ENCODE data around the gene EML2. TPM values are rescaled to one million over a fixed set of nuclear protein-coding genes. Genes with fewer than 3 reads are reported as not detected.
"Not testable (repeated sequence)": the region's sequence is repeated elsewhere in the genome, so short reads cannot be mapped to it uniquely, and the experiment has no call there.

EML2 gene
- total RNA-seq, 2 experiments from 2014 or later: 121 to 134 TPM

DNA sequence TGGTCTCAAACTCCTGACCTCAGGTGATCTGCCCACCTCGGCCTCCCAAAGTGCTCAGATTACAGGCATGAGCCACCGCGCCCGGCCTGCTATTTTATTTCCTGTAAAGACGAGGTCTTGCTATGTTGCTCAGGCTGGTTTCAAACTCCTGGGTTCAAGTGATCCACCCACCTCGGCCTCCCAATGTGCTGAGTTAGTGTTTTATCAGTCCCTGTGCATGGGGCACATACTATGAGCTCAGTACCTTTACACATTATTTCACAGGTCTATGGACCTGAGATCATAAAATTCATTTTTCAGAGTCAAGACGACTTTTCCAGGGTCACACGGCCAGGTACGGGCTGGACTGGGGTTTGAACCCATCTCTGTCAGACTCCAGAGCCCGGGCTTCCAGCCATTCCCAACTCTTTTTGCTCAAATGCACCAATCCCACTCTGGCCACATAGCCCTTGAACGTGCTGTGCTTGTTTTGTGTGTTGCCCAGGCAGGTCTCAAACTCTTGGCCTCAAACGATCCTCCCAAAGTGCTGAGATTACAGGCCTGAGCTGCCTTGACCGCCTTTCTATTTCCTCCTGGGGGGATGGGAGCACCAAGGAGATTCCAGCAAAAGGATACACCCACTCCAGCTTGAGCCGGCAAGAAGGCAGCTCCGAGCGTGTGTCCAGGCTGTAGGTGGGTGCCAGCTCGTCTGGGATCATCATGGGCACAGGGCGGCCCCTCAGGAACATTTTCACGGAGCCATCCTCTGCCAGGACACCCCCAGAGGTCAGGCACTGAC lies 1.1 kb downstream of the EML2 start:
- ChIA-PET POLR2A (interaction anchor here (0.7 kb wide), 1 partner anchor 223 kb away, joined by 3 read pairs; no protein-coding TSS in a partner anchor), CTCF (interaction anchor here (1.4 kb wide), 1 partner anchor 80 kb away, joined by 4 read pairs; no protein-coding TSS in a partner anchor)
- Mint-ChIP-seq H3K36me3 (ENCODE audit: low read depth) (peaks cover 37% of the 10 kb centered on the region), H3K27me3 (no peaks in the 10 kb centered on the region), H3K4me3 (peak overlapping the region; percentile 96), H3K4me1 (peaks cover 29% of the 10 kb centered on the region), H3K27ac (no peak overlapping the region), H3K9me3 (ENCODE audit: low read depth) (no peaks in the 10 kb centered on the region)
- intact Hi-C loops (cut with DNase I, micrococcal nuclease): no loop called here
- ATAC-seq: no peak
- no peak for DNase-seq

DNA sequence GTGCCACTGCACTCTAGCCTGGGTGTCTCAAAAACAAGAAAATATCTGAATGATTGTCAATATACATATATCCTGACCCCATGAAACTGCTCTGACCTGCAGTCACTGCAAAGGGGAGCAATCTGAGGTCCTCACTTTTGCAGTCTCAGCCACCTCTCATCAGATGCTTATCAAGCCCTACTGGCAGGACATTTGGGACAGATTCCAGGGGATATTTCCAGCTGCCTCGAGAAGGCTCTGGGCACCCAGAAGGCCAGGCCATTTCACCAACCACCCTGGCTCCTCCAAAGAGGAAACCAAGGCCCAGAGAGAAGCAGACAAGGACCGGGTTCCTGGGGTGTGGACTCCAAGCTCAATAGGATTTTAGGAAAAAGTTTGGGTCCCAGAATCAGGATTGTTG lies 2.3 kb downstream of the EML2 start:
- ATAC-seq (no peak), DNase-seq (no peak)
- Mint-ChIP-seq H3K4me3 (no peak overlapping the region), H3K9me3 (ENCODE audit: low read depth) (no peaks in the 10 kb centered on the region), H3K27ac (no peak overlapping the region), H3K27me3 (no peaks in the 10 kb centered on the region), H3K4me1 (peaks cover 33% of the 10 kb centered on the region), H3K36me3 (ENCODE audit: low read depth) (peaks cover 45% of the 10 kb centered on the region)
- intact Hi-C loops (cut with DNase I, micrococcal nuclease): no loop called here
- ChIA-PET CTCF (interaction anchor here (1.4 kb wide), 1 partner anchor 79 kb away, joined by 4 read pairs; no protein-coding TSS in a partner anchor), POLR2A (no interaction called here)

DNA sequence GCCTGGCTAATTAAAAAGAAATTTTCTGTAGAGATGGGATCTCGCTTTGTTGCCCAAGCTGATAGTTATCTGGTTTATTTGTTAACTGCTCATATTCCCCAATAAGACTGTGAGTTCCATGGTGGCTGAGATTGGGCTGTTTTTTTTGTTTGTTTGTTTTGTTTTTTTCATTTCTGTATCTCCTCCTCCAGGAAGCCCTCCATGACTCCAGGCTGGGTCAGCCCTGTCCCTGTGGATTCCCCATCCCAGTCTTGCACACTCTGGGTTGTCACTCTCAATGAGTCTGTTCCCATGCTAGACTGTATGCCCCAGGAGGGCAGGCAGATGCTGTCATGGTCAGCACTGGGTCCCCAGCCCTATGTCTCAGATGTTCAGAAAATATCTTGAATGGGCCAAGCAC lies 2.9 kb downstream of the EML2 start:
- DNase-seq (no peak), ATAC-seq (no peak)
- ChIA-PET POLR2A (no interaction called here), CTCF (no interaction called here)
- H3K27ac Mint-ChIP-seq: peak overlapping the region; percentile 13
- H3K4me3 Mint-ChIP-seq: no peak overlapping the region
- H3K27me3 Mint-ChIP-seq: no peaks in the 10 kb centered on the region
- intact Hi-C loops (cut with DNase I, micrococcal nuclease): no loop called here
- H3K36me3 Mint-ChIP-seq (ENCODE audit: low read depth): peaks cover 43% of the 10 kb centered on the region
- H3K9me3 Mint-ChIP-seq (ENCODE audit: low read depth): no peaks in the 10 kb centered on the region
- peaks cover 29% of the 10 kb centered on the region for H3K4me1 Mint-ChIP-seq

DNA sequence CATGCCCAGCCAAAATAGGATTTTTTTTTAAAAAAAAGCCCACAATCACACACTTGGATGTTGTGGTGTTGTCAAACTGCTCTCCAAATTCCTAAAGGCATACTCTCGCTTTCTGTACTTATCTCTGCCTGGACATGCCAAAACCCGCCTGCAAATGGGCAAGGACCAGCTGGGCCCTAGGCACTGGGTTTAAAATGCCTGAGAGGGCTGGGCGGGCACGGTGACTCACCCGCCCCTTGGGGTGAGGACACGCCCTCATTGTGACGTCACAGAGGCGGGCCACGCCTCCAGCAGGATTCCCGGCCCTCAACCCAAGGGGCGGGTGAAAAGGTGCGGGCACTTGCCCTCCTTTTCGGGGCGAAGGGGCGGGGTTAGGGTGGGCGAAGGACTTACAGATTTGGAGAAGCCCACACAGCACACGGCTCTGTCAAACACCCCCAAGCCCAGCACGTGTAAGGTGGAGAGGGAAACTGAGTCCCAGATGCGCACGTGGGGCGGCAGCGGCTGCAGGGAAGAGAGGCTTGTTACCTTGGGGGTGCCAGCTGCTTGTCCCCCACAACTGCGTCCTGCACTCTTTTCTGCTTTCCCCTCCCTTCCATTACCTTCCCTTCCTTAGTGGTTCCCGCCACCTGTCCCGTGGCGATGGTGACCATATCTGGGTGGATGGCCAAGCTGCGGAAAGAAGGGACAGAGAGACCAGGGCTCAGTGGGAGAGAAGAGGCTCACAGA lies 6.6 kb downstream of the EML2 start:
- ChIA-PET CTCF (interaction anchor here (3.1 kb wide), 1 partner anchor 9 kb away, joined by 24 read pairs; no protein-coding TSS in a partner anchor), POLR2A (no interaction called here)
- DNase-seq (peak; percentile 79), ATAC-seq (peak; percentile 54)
- H3K36me3 Mint-ChIP-seq (ENCODE audit: low read depth): peaks cover 41% of the 10 kb centered on the region
- H3K27ac Mint-ChIP-seq: peak overlapping the region; percentile 60
- no peaks in the 10 kb centered on the region for H3K9me3 Mint-ChIP-seq (ENCODE audit: low read depth)
- H3K27me3 Mint-ChIP-seq: no peaks in the 10 kb centered on the region
- H3K4me3 Mint-ChIP-seq: no peak overlapping the region
- peaks cover 19% of the 10 kb centered on the region for H3K4me1 Mint-ChIP-seq
- intact Hi-C loops (cut with DNase I, micrococcal nuclease): loop anchor here in 1 of 2 experiments (1.0 kb wide), 1 partner anchor 10 kb away; no protein-coding TSS in a partner anchor

DNA sequence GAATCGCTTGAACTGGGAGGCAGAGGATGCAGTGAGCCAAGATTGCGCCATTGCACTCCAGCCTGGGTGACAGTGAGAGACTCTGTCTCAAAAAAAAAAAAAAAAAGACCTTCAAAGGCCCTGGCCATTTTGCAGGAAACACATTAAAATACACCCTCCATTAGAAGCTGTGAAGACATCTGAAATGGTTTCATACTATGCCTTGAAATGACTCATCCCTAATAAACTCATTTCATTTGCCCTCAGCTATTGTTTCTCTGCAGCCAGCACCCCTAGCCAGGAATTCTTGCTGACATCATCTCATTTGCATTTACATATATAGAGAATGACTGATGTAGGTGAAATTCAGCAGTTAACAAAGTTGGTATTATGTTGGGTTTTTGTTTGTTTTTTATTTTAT lies 8.7 kb downstream of the EML2 start:
- ChIA-PET CTCF (interaction anchor here (0.6 to 3.1 kb wide), 7 partner anchors 9 to 789 kb away, joined by 3 to 24 read pairs (median 4); partner anchors contain the start of gene EML2), POLR2A (interaction anchor here (0.6 to 1.9 kb wide), 7 partner anchors 9 to 218 kb away, joined by 3 to 17 read pairs (median 5); partner anchors contain the start of gene EML2)
- Mint-ChIP-seq H3K9me3 (ENCODE audit: low read depth) (no peaks in the 10 kb centered on the region), H3K27ac (peak overlapping the region; percentile 88), H3K4me3 (no peak overlapping the region), H3K36me3 (ENCODE audit: low read depth) (peaks cover 39% of the 10 kb centered on the region), H3K27me3 (no peaks in the 10 kb centered on the region), H3K4me1 (peaks cover 19% of the 10 kb centered on the region)
- intact Hi-C loops (cut with DNase I, micrococcal nuclease): loop anchor here in 1 of 2 experiments (1.0 kb wide), 4 partner anchors 12 to 46 kb away; partner anchors contain the start of gene OPA3
- ATAC-seq (peak; percentile 88), DNase-seq (peak; percentile 65)

DNA sequence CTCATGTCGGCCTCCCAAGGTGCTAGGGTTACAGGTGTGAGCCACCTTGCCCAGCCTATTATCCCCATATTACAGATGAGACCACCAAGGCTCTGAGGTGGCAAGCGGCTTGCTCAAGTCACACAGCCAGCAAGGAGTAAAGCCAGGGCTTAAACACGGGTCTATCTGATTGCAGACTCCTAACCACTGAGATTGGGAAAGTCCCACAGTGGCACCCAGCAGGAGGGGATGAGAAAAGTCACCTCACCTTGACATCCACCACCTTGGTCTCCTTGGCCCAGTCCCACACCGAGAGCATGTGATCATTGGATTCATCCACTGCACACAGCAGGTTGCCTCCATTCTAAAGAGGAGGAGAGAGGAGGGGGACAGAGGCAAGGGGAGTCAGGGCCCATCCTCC lies 9.5 kb downstream of the EML2 start:
- Mint-ChIP-seq H3K27me3 (no peaks in the 10 kb centered on the region), H3K27ac (peak overlapping the region; percentile 89), H3K4me1 (peaks cover 19% of the 10 kb centered on the region), H3K4me3 (peak overlapping the region; percentile 33), H3K9me3 (ENCODE audit: low read depth) (no peaks in the 10 kb centered on the region), H3K36me3 (ENCODE audit: low read depth) (peaks cover 40% of the 10 kb centered on the region)
- peak; percentile 29 for DNase-seq
- ChIA-PET POLR2A (interaction anchor here (1.5 kb wide), 1 partner anchor 15 kb away, joined by 5 read pairs; no protein-coding TSS in a partner anchor), CTCF (interaction anchor here (0.6 to 3.1 kb wide), 3 partner anchors 12 to 1427 kb away, joined by 3 to 24 read pairs (median 3); no protein-coding TSS in a partner anchor)
- ATAC-seq: peak; percentile 34
- intact Hi-C loops (cut with DNase I, micrococcal nuclease): loop anchor here in 1 of 2 experiments (1.0 kb wide), 4 partner anchors 13 to 45 kb away; partner anchors contain the start of gene OPA3

DNA sequence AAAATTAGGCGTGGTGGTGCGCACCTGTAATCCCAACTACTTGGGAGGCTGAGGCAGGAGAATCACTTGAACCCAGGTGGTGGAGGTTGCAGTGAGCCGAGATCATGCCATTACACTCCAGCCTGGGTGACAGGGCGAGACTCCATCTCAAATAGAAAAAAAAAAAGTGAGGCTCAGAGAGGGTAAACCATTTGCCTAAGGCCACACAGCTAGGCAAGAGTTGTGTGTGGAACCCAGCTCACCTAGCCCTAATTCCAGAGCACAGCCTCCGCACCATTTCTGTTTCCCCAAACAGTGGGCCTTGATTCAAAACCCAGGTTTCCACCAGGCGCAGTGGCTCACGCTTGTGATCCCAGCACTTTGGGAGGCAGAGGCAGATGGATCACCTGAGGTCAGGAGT lies 11.0 kb downstream of the EML2 start:
- intact Hi-C loops (cut with DNase I, micrococcal nuclease); ATAC-seq; POLR2A ChIA-PET; CTCF ChIA-PET; H3K27ac Mint-ChIP-seq; H3K27me3 Mint-ChIP-seq; DNase-seq; H3K4me3 Mint-ChIP-seq; H3K9me3 Mint-ChIP-seq (ENCODE audit: low read depth): not testable (repeated sequence)
- Mint-ChIP-seq H3K36me3 (ENCODE audit: low read depth) (peaks cover 48% of the 10 kb centered on the region), H3K4me1 (peaks cover 19% of the 10 kb centered on the region)

DNA sequence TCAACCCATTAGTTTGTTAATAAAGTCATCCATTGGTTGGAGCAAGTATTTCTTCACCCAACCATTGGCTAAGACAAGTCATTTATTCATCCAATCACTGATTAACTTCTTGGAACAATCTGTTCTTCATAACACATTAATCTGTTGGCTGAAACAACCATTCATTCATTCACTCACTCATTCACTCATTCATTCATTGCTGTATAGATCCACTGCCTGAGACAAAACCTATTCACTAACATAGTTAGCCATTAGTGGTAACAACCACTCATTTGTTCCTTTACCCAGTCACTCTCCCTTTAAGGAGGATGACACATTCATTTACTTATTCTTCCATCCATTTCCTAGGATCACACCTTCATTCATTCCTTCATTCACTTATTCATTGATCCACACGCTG lies 15.2 kb downstream of the EML2 start:
- no peak for DNase-seq
- ChIA-PET POLR2A (no interaction called here), CTCF (no interaction called here)
- H3K27ac Mint-ChIP-seq: no peak overlapping the region
- no peak overlapping the region for H3K4me3 Mint-ChIP-seq
- H3K9me3 Mint-ChIP-seq (ENCODE audit: low read depth): no peaks in the 10 kb centered on the region
- peaks cover 47% of the 10 kb centered on the region for H3K36me3 Mint-ChIP-seq (ENCODE audit: low read depth)
- no peaks in the 10 kb centered on the region for H3K4me1 Mint-ChIP-seq
- no peaks in the 10 kb centered on the region for H3K27me3 Mint-ChIP-seq
- intact Hi-C loops (cut with DNase I, micrococcal nuclease): no loop called here
- no peak for ATAC-seq

DNA sequence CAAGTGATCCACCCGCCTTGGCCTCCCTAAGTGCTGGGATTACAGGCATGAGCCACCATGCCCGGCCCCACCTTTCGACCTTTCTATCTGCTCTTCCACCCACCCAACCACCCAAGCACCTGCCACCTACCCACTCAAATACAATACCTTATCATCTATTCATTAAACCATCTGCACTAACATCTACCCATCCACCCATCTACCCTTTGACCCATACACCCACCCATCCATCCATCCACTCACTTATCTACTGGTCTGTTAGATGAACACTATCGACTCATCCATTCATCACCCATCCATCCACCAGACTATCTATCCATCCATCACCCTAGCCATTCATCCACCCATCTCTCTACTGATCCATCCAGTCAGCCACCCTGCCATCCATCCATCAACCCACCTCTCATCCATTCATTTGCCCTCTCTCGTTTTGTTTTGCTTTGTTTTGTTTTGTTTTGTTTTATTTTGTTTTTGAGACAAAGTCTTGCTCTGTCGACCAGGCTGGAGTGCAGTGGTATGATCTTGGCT lies 17.2 kb downstream of the EML2 start:
- ChIA-PET CTCF (interaction anchor here (0.9 kb wide), 1 partner anchor 16 kb away, joined by 4 read pairs; no protein-coding TSS in a partner anchor), POLR2A (no interaction called here)
- H3K36me3 Mint-ChIP-seq (ENCODE audit: low read depth): peaks cover 45% of the 10 kb centered on the region
- no peaks in the 10 kb centered on the region for H3K4me1 Mint-ChIP-seq
- no peaks in the 10 kb centered on the region for H3K9me3 Mint-ChIP-seq (ENCODE audit: low read depth)
- H3K27ac Mint-ChIP-seq: peak overlapping the region; percentile 45
- DNase-seq (no peak), ATAC-seq (no peak)
- intact Hi-C loops (cut with DNase I, micrococcal nuclease): no loop called here
- no peak overlapping the region for H3K4me3 Mint-ChIP-seq
- H3K27me3 Mint-ChIP-seq: no peaks in the 10 kb centered on the region

DNA sequence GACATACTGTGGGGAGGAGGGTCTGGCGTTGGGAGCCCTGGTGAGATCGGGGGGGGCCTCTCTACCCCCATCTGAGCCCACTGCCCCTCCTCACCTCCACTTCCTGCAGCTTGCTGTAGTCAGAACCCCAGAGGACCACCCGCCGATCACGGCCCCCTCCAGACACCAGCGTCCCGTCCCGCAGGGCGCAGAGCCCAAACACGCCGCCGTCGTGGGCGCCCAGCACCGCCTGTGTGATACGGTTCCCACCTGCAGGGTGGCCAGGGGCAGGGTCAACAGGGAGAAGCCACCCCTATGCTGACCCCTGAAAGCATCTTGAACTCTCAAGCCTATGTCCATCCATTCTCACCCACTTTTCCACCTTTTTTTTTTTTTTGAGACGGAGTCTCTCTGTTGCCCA lies 17.8 kb downstream of the EML2 start:
- Mint-ChIP-seq H3K9me3 (ENCODE audit: low read depth) (no peaks in the 10 kb centered on the region), H3K36me3 (ENCODE audit: low read depth) (peaks cover 51% of the 10 kb centered on the region), H3K27ac (no peak overlapping the region), H3K4me3 (no peak overlapping the region), H3K27me3 (no peaks in the 10 kb centered on the region), H3K4me1 (no peaks in the 10 kb centered on the region)
- ATAC-seq (no peak), DNase-seq (no peak)
- ChIA-PET CTCF (no interaction called here), POLR2A (no interaction called here)
- intact Hi-C loops (cut with DNase I, micrococcal nuclease): no loop called here

DNA sequence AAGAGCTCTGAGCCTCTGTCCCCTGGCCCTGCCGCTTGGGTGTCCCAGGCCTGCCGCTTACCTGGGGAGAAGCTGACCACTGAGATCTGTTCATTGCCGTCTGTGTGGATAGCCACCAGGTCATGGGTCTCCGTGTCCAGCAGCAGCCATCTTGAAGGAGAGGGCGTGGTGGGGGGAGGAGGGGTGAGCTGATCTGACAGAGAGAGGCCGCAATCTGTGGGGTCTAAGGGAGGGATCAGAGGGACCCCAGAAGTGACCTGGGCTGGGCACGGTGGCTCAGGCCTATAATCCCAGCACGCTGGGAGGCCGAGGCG lies 22.5 kb downstream of the EML2 start:
- DNase-seq: no peak
- CTCF ChIA-PET: interaction anchor here (0.7 to 1.4 kb wide), 2 partner anchors 29 to 132 kb away, joined by 3 read pairs; no protein-coding TSS in a partner anchor
- H3K4me3 Mint-ChIP-seq: no peak overlapping the region
- peaks cover 69% of the 10 kb centered on the region for H3K36me3 Mint-ChIP-seq (ENCODE audit: low read depth)
- H3K9me3 Mint-ChIP-seq (ENCODE audit: low read depth): no peaks in the 10 kb centered on the region
- H3K27me3 Mint-ChIP-seq: no peaks in the 10 kb centered on the region
- ATAC-seq: no peak
- H3K27ac Mint-ChIP-seq: no peak overlapping the region
- intact Hi-C loops (cut with DNase I, micrococcal nuclease): loop anchor here in 1 of 2 experiments (1.0 kb wide), 3 partner anchors 32 to 193 kb away; partner anchors contain the start of genes ERCC1, OPA3 and RTN2
- H3K4me1 Mint-ChIP-seq: peaks cover 24% of the 10 kb centered on the region
- POLR2A ChIA-PET: interaction anchor here (1.6 kb wide), 1 partner anchor 33 kb away, joined by 5 read pairs; no protein-coding TSS in a partner anchor

All from activated CD4-positive, alpha-beta T cell treated with anti-CD3 and anti-CD28 coated beads for 36 hours (primary cell).